Lung (tissue), 12 donors: ENCODE measurements around the gene STUM. TPM values are rescaled to one million over a fixed set of nuclear protein-coding genes. Genes with fewer than 3 reads are reported as not detected.
A peak's percentile ranks its signal among the peaks of the same experiment; 100 is the strongest.

ENCODE experiments used
- ATAC-seq: fragments of 200-7000 bp; cut with Tn5 transposase; one replicate; pipeline ENCODE4 v1.9.1; 2020; ENCODE audit warnings: moderate number of reproducible peaks; ENCODE audit not compliant: insufficient read depth, low FRiP score
- DNase-seq, 3 donors: peaks; one replicate each; pipeline ENCODE4 v3.0.0-alpha.2; 2013 to 2017
- H3K27ac ChIP-seq, 2 donors: one replicate each; pipeline ENCODE4 v1.5.1; 2013; ENCODE audit warnings: mild to moderate bottlenecking in 2 of 2, moderate library complexity in 2 of 2, control low read depth in 1 of 2, inconsistent platforms in 1 of 2, low read depth in 1 of 2, low read length in 1 of 2
- H3K27me3 ChIP-seq, 3 donors: one replicate each; pipeline ENCODE4 v1.5.1; 2013; ENCODE audit warnings: low read length in 2 of 3; ENCODE audit not compliant: control insufficient read depth in 3 of 3, insufficient read depth in 3 of 3
- H3K36me3 ChIP-seq, 4 donors: one replicate each; pipeline ENCODE4 v1.5.1; 2013; ENCODE audit warnings: low read length in 4 of 4, mild to moderate bottlenecking in 1 of 4, moderate library complexity in 1 of 4; ENCODE audit not compliant: control insufficient read depth in 4 of 4, insufficient read depth in 4 of 4
- H3K4me1 ChIP-seq, 5 donors: one replicate each; pipeline ENCODE4 v1.5.1; 2013; ENCODE audit warnings: low read length in 5 of 5, mild to moderate bottlenecking in 2 of 5, moderate library complexity in 1 of 5; ENCODE audit not compliant: control insufficient read depth in 5 of 5, insufficient read depth in 5 of 5
- H3K4me3 ChIP-seq: one replicate; pipeline ENCODE4 v1.5.1; 2013; ENCODE audit warnings: mild to moderate bottlenecking, control low read depth, moderate library complexity
- H3K9ac ChIP-seq, 2 donors: one replicate each; pipeline ENCODE4 v1.5.1; 2013; ENCODE audit warnings: low read length in 2 of 2, control low read depth in 1 of 2; ENCODE audit not compliant: insufficient read depth in 1 of 2
- H3K9me3 ChIP-seq, 4 donors: one replicate each; pipeline ENCODE4 v1.5.1; 2013; ENCODE audit warnings: low read length in 3 of 4, mild to moderate bottlenecking in 1 of 4, moderate library complexity in 1 of 4; ENCODE audit not compliant: control insufficient read depth in 4 of 4, insufficient read depth in 3 of 4
- WGBS, 2 donors: extraction: QIAGEN DNeasy Blood & Tissue Kit; methylation state at CpG; one replicate each; pipeline ENCODE4 v1.1.7; 2013; 5-methylcytosine and 5-hydroxymethylcytosine counted together
- polyA plus RNA-seq, 2 donors: library from polyadenylated mRNA; stranded (reverse); fragments of 200-250 nt; gene quantifications; one replicate each; pipeline ENCODE4 v1.2.1, GENCODE V29; 2013
- total RNA-seq, 2 donors: library from RNA; depleted of rRNA in 1 of 2; stranded (reverse); fragments of >200 nt in 1 of 2; gene quantifications; one replicate each; pipeline ENCODE4 v1.2.1, GENCODE V29; 2014 to 2021
- TF ChIP-seq, protein P1 (sequence below): IDR thresholded peaks from 2 replicates; pipeline ENCODE4 v1.5.1; 2012; ENCODE audit warnings: mild to moderate bottlenecking; ENCODE audit errors: control extremely low read depth, extremely low read depth
- donor health status: control.
- donor health status: control.
- donor health status: Bipolar disorder and iron deficiency.
- donor health status: healthy.
- donor health status: DM: yes; HTN: yes; CAD: no.

Gene STUM
- total and polyA plus RNA-seq, 4 donors = 0.09 to 0.58 (median 0.48) TPM

DNA sequence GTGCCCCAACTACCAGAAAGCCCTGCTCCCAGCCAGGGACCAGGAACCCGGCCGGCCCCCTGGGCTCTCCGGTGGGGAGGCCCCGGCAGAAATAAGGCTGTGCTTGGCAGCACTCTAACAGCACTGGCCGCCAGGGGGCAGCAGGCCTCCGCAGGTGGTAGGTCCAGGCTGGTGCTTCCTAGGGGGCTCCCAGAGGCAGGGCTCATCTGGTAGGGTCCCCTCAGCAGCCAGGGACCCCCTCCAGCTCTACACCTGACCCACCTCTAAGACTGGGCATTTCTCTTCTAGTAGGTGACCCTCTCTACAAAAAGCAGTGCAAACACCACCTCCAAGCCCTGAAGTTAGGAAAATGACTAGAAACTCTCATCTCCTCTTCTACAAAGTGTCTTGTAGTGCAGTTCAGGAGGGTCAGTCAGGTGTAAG, 85.6 kb downstream of the STUM start:
- Histone ChIP-seq H3K4me1 (no peaks in the 10 kb centered on the region), H3K9me3 (no peaks in the 10 kb centered on the region), H3K9ac (no peak overlapping the region), H3K4me3 (no peak overlapping the region), H3K27ac (peak overlapping the region in 1 of 2 donors; percentile 30), H3K36me3 (peaks cover 0 to 37% (median 3%) of the 10 kb centered on the region in 4 donors), H3K27me3 (no peaks in the 10 kb centered on the region)
- ATAC-seq (peak; percentile 63), DNase-seq (peak; percentile 60 to 77 (median 75))
- TF ChIP-seq, protein P1, sequence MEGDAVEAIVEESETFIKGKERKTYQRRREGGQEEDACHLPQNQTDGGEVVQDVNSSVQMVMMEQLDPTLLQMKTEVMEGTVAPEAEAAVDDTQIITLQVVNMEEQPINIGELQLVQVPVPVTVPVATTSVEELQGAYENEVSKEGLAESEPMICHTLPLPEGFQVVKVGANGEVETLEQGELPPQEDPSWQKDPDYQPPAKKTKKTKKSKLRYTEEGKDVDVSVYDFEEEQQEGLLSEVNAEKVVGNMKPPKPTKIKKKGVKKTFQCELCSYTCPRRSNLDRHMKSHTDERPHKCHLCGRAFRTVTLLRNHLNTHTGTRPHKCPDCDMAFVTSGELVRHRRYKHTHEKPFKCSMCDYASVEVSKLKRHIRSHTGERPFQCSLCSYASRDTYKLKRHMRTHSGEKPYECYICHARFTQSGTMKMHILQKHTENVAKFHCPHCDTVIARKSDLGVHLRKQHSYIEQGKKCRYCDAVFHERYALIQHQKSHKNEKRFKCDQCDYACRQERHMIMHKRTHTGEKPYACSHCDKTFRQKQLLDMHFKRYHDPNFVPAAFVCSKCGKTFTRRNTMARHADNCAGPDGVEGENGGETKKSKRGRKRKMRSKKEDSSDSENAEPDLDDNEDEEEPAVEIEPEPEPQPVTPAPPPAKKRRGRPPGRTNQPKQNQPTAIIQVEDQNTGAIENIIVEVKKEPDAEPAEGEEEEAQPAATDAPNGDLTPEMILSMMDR = peak; percentile 83
- WGBS, 2 donors = 2 to 3% methylated on average over 6 of the region's 6 CpGs

DNA sequence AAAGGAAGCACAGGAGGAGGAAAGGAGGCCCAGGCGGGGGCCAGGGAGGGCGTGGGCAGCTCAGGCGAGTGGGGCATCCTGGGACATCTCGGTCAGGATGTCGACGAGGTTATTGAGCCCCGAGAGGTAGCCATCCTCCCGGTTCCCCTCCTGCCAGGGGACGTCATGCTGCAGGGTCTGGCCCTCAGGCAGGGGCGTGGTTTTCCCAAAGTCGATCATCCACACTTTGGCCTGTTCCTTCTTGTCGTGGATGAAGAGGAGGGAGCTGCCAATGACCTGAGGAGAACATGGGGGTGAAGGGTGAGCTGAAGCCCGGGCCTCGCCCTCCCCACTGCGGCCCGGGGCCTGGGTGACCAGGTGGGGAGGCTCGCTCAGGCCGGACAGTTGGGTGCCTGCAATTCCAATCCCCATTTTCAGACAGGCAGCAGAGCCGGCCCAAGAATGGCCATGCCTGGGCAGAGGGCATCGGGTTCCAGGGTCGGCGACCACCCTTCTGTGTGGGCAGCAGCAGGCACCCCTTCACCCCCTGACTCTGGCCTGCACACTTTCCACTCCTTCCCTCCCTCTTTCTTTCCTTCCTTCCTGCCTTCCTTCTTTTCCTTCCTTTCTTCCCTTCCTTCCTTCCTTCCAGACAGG, 86.2 kb downstream of the STUM start:
- Histone ChIP-seq H3K36me3 (peaks cover 0 to 42% (median 5%) of the 10 kb centered on the region in 4 donors), H3K9ac (no peak overlapping the region), H3K4me1 (no peaks in the 10 kb centered on the region), H3K9me3 (no peaks in the 10 kb centered on the region), H3K4me3 (no peak overlapping the region), H3K27ac (no peak overlapping the region), H3K27me3 (no peaks in the 10 kb centered on the region)
- WGBS, 2 donors = 89 to 93% methylated on average over 22 of the region's 22 CpGs
- TF ChIP-seq, protein P1 = no peak
- DNase-seq (no peak), ATAC-seq (no peak)

DNA sequence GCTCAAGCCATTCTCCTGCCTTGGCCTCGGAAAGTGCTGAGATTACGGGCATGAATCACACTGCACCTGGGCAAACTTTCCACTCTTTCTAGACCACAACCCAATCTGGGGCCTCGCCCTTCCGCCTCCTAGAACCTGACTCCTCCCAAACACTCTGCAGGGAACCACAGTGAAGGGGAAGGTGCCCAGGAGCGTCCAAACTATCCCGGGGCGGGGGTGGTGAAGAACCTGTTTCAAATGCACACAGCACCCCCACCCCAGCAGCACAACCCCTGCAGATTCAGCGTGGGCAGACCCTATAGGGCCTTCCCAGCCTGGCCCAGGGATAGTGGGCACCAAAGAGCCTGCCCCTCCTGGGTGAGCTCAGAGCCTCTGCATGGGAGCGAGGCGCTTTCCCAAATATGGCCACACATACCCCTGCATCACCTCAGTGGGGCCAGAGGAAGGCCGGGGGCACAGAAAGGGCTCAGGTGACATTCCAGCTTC, 86.9 kb downstream of the STUM start:
- TF ChIP-seq, protein P1 = no peak
- Histone ChIP-seq H3K9ac (no peak overlapping the region), H3K4me3 (no peak overlapping the region), H3K9me3 (no peaks in the 10 kb centered on the region), H3K4me1 (no peaks in the 10 kb centered on the region), H3K27ac (no peak overlapping the region), H3K36me3 (peaks cover 0 to 50% (median 8%) of the 10 kb centered on the region in 4 donors), H3K27me3 (no peaks in the 10 kb centered on the region)
- ATAC-seq (no peak), DNase-seq (no peak)
- 77 to 81% methylated on average over 11 of the region's 11 CpGs for WGBS, 2 donors

DNA sequence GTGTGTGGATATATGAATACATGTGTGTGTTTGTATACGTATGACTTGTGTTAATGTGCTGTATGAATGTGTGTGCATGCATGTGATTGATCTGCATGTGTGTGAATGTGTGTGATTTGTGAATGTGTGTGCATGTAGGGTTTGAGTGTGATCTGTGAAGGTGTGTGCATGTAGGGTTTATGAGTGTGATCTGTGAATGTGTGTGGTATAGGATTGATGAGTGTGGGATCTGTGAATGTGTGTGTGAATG, 88.2 kb downstream of the STUM start:
- 89 to 91% methylated on average over 1 of the region's 1 CpG for WGBS, 2 donors

More for the DNA sequence above, 88.2 kb downstream of the STUM start:
- H3K36me3 ChIP-seq = peaks cover 0 to 59% (median 8%) of the 10 kb centered on the region in 4 donors
- no peak for DNase-seq
- no peaks in the 10 kb centered on the region for H3K9me3 ChIP-seq
- ATAC-seq = no peak
- H3K27me3 ChIP-seq = no peaks in the 10 kb centered on the region
- TF ChIP-seq, protein P1 = no peak
- H3K9ac ChIP-seq = no peak overlapping the region
- H3K4me3 ChIP-seq = no peak overlapping the region
- no peak overlapping the region for H3K27ac ChIP-seq
- peaks cover 0 to 3% (median 0%) of the 10 kb centered on the region in 5 donors for H3K4me1 ChIP-seq
